Measurements from ENCODE around the gene ENDOV.

Gene ENDOV

GRCh38 chr17:80480248-80480647 lies 65.3 kb downstream of the ENDOV start:
- H3K27me3 ChIP-seq (replicated peaks; ENCODE audit: control insufficient read depth, insufficient read depth, low read length, poor library complexity, severe bottlenecking), result peaks cover 41% of the 10 kb centered on the region
- H3K4me3 ChIP-seq (ENCODE audit: insufficient read depth, low read depth, low read length, poor library complexity, severe bottlenecking), result no peak overlapping the region
- no peaks in the 10 kb centered on the region for H3K9me3 ChIP-seq (ENCODE audit: control insufficient read depth, low read length)
- no peaks in the 10 kb centered on the region for H3K36me3 ChIP-seq (ENCODE audit: control insufficient read depth, insufficient read depth, low read length)
- no peak for DNase-seq
- H3K27ac ChIP-seq (ENCODE audit: insufficient read depth, low read length, poor library complexity, severe bottlenecking), result no peak overlapping the region
- H3K4me1 ChIP-seq (ENCODE audit: control insufficient read depth, insufficient read depth, low read length, poor library complexity, severe bottlenecking), result peaks cover 34% of the 10 kb centered on the region

GRCh38 chr17:80481284-80482057 lies 66.5 kb downstream of the ENDOV start:
- Histone ChIP-seq H3K9me3 (ENCODE audit: control insufficient read depth, low read length) (no peaks in the 10 kb centered on the region), H3K4me1 (ENCODE audit: control insufficient read depth, insufficient read depth, low read length, poor library complexity, severe bottlenecking) (peaks cover 25% of the 10 kb centered on the region), H3K36me3 (ENCODE audit: control insufficient read depth, insufficient read depth, low read length) (no peaks in the 10 kb centered on the region), H3K27ac (ENCODE audit: insufficient read depth, low read length, poor library complexity, severe bottlenecking) (no peak overlapping the region), H3K27me3 (replicated peaks; ENCODE audit: control insufficient read depth, insufficient read depth, low read length, poor library complexity, severe bottlenecking) (peaks cover 32% of the 10 kb centered on the region), H3K4me3 (ENCODE audit: insufficient read depth, low read depth, low read length, poor library complexity, severe bottlenecking) (no peak overlapping the region)
- DNase-seq, result no peak

DNA sequence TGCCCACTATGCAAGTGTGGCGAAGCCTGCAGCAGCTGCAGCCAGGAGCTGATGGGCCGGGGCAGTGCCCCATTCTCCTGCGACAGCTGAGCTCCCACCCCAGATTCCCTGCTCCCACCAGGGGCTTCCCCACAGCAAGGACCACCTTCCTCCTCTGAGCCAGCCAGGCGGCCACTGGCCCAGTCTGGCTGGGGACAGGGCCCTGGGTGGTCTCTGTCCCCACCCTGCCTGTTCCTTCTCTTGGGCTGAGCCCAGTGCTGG lies 67.0 kb downstream of the ENDOV start:
- peaks cover 27% of the 10 kb centered on the region for H3K27me3 ChIP-seq (replicated peaks; ENCODE audit: control insufficient read depth, insufficient read depth, low read length, poor library complexity, severe bottlenecking)
- H3K36me3 ChIP-seq (ENCODE audit: control insufficient read depth, insufficient read depth, low read length), result no peaks in the 10 kb centered on the region
- H3K4me3 ChIP-seq (ENCODE audit: insufficient read depth, low read depth, low read length, poor library complexity, severe bottlenecking), result no peak overlapping the region
- peaks cover 21% of the 10 kb centered on the region for H3K4me1 ChIP-seq (ENCODE audit: control insufficient read depth, insufficient read depth, low read length, poor library complexity, severe bottlenecking)
- DNase-seq, result no peak
- no peaks in the 10 kb centered on the region for H3K9me3 ChIP-seq (ENCODE audit: control insufficient read depth, low read length)
- no peak overlapping the region for H3K27ac ChIP-seq (ENCODE audit: insufficient read depth, low read length, poor library complexity, severe bottlenecking)

DNA sequence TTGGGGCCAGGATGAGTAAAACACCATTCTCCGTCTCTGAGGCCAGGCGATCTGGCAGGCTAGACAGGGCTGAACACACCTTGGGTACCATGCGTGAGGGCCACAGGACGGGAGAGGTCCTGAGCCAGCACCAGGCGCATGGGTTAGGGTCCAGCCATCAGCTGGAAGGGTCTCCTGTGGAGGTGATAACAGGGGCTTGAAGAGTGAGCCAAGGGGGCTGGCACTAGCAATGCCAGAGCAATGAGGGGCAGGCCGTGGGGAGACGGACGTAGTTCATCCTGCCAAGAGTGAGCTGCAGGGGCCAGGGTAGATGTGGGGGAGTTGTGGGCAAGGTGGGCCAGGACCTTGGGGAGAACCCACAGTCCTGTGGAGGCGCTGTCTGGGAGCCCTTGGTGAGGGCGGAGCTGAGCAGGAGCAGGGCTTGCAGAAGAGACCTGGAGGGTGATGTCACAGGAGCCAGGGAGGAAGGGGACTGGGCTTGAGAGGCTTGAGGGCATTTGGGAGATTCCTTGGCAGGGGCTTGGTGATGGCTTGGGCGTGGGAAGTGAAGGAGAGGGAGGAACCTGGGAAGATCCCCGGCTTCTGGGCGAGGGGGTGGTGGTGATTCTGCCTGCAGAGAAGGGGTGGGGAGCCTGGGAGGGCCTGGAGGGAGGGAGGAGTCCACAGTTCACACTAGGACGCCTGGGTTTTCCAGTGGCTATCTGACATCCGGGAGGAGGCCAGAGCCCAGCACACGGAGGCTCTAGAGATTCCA lies 67.8 kb downstream of the ENDOV start:
- H3K9me3 ChIP-seq (ENCODE audit: control insufficient read depth, low read length), result no peaks in the 10 kb centered on the region
- peaks cover 20% of the 10 kb centered on the region for H3K27me3 ChIP-seq (replicated peaks; ENCODE audit: control insufficient read depth, insufficient read depth, low read length, poor library complexity, severe bottlenecking)
- H3K4me1 ChIP-seq (ENCODE audit: control insufficient read depth, insufficient read depth, low read length, poor library complexity, severe bottlenecking), result peaks cover 14% of the 10 kb centered on the region
- no peak overlapping the region for H3K27ac ChIP-seq (ENCODE audit: insufficient read depth, low read length, poor library complexity, severe bottlenecking)
- no peak for DNase-seq
- no peak overlapping the region for H3K4me3 ChIP-seq (ENCODE audit: insufficient read depth, low read depth, low read length, poor library complexity, severe bottlenecking)
- no peaks in the 10 kb centered on the region for H3K36me3 ChIP-seq (ENCODE audit: control insufficient read depth, insufficient read depth, low read length)

DNA sequence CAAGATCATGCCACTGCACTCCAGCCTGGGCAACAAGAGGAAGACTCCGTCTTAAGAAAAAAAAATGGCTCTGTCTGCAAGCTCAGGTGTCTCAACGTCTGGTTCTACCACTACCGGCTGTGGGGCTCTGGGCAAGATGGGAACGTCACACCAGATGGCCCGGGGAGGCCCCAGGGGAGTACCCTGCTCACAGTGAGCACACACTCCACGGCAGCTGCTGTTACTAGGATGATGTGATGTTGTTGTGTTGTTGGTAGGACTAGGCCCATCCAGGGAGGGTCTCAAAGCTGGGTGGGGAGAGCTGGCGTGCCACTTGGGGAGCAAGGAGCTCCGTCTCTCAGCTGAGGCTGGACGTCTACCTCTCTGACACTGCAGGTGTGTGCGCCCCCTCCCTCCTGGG lies 70.9 kb downstream of the ENDOV start:
- Histone ChIP-seq H3K27ac (ENCODE audit: insufficient read depth, low read length, poor library complexity, severe bottlenecking) (no peak overlapping the region), H3K4me1 (ENCODE audit: control insufficient read depth, insufficient read depth, low read length, poor library complexity, severe bottlenecking) (no peaks in the 10 kb centered on the region), H3K4me3 (ENCODE audit: insufficient read depth, low read depth, low read length, poor library complexity, severe bottlenecking) (no peak overlapping the region), H3K9me3 (ENCODE audit: control insufficient read depth, low read length) (no peaks in the 10 kb centered on the region), H3K27me3 (replicated peaks; ENCODE audit: control insufficient read depth, insufficient read depth, low read length, poor library complexity, severe bottlenecking) (peaks cover 4% of the 10 kb centered on the region), H3K36me3 (ENCODE audit: control insufficient read depth, insufficient read depth, low read length) (no peaks in the 10 kb centered on the region)
- no peak for DNase-seq

DNA sequence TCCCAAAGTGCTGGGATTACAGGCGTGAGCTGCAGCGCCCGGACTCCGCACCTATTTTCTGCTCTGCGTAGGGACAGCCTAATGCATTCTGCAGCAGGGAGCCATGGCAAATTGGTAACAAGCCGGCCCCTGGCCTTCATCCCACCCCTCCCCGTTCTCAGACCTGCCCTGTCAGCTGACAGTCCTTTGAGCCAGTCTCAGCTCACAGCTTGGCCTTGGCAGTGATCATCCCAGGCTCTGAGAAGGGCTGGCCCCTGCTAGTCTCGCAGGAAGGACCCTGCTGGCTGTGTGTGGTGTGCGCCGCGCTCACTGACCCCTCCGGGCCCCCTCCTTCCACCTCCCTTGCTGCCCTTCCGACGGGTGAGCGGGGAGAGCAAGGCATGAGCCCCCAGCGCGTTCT lies 71.7 kb downstream of the ENDOV start:
- H3K27me3 ChIP-seq (replicated peaks; ENCODE audit: control insufficient read depth, insufficient read depth, low read length, poor library complexity, severe bottlenecking), result no peaks in the 10 kb centered on the region
- no peak for DNase-seq
- H3K36me3 ChIP-seq (ENCODE audit: control insufficient read depth, insufficient read depth, low read length), result no peaks in the 10 kb centered on the region
- H3K4me3 ChIP-seq (ENCODE audit: insufficient read depth, low read depth, low read length, poor library complexity, severe bottlenecking), result no peak overlapping the region
- H3K9me3 ChIP-seq (ENCODE audit: control insufficient read depth, low read length), result no peaks in the 10 kb centered on the region
- H3K27ac ChIP-seq (ENCODE audit: insufficient read depth, low read length, poor library complexity, severe bottlenecking), result no peak overlapping the region
- H3K4me1 ChIP-seq (ENCODE audit: control insufficient read depth, insufficient read depth, low read length, poor library complexity, severe bottlenecking), result no peaks in the 10 kb centered on the region

- Histone ChIP-seq H3K36me3 (ENCODE audit: control insufficient read depth, insufficient read depth, low read length) (no peaks in the 10 kb centered on the region), H3K4me3 (ENCODE audit: insufficient read depth, low read depth, low read length, poor library complexity, severe bottlenecking) (no peak overlapping the region), H3K27me3 (replicated peaks; ENCODE audit: control insufficient read depth, insufficient read depth, low read length, poor library complexity, severe bottlenecking) (no peaks in the 10 kb centered on the region), H3K9me3 (ENCODE audit: control insufficient read depth, low read length) (no peaks in the 10 kb centered on the region), H3K27ac (ENCODE audit: insufficient read depth, low read length, poor library complexity, severe bottlenecking) (no peak overlapping the region), H3K4me1 (ENCODE audit: control insufficient read depth, insufficient read depth, low read length, poor library complexity, severe bottlenecking) (no peaks in the 10 kb centered on the region)
- DNase-seq, result no peak
Observed at GRCh38 chr17:80487511-80487910, 72.5 kb downstream of the ENDOV start.
